GM06990 (cell line): Measurements from ENCODE around the gene FANCF.
A peak's percentile ranks its signal among the peaks of the same experiment; 100 is the strongest.

Experiments
- DNase-seq: peaks from one replicate; pipeline ENCODE4 v3.0.0-alpha.2; 2011; ENCODE audit not compliant: insufficient read length; ENCODE audit errors: extremely low read depth
- H3K27me3 ChIP-seq: replicated peaks from 2 replicates; pipeline ENCODE4 v1.6.0; 2011; ENCODE audit warnings: low read length; ENCODE audit not compliant: control insufficient read depth, insufficient read depth
- H3K36me3 ChIP-seq: 2 replicates; pipeline ENCODE4 v1.5.1; 2011; ENCODE audit warnings: low read length; ENCODE audit not compliant: control insufficient read depth, insufficient read depth
- H3K4me3 ChIP-seq: replicated peaks from 2 replicates; pipeline ENCODE4 v1.5.1; 2011; ENCODE audit warnings: low read depth, mild to moderate bottlenecking, control low read depth, low read length
- CTCF ChIP-seq: IDR thresholded peaks from 2 replicates; pipeline ENCODE4 v1.5.1; 2011; ENCODE audit warnings: low read length, control low read depth, mild to moderate bottlenecking, inconsistent platforms; ENCODE audit not compliant: insufficient read depth, poor library complexity, severe bottlenecking

FANCF gene

DNA sequence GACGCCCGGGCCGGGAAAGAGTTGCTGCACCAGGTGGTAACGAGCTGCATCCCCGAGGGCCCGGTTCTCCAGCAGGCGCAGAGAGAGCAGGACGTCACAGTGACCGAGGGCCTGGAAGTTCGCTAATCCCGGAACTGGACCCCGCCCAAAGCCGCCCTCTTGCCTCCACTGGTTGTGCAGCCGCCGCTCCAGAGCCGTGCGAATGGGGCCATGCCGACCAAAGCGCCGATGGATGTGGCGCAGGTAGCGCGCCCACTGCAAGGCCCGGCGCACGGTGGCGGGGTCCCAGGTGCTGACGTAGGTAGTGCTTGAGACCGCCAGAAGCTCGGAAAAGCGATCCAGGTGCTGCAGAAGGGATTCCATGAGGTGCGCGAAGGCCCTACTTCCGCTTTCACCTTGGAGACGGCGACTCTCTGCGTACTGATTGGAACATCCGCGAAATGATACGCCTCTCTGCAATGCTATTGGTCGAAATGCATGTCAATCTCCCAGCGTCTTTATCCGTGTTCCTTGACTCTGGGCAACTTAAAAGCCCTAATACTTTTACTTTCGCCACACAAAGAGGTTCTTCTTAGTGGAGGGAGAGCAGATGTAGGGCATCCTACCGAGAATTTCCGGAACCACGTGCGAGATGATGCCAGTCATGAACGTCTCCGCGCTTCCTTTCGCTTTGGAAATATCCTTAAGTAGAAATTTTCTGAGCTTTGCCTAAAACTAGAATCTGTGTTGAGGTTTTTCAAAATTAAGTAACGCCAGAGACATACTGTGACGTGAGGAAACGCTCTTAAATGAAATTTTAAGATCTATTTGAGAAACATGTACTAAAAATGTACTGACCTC, at the start of gene FANCF:
Gene FANCF, minus strand, starts transcription at position 376 of the 840 bp plus-strand sequence. Its CDS starts 13 bp downstream, at position 363.
- peak; percentile 92 for DNase-seq
- H3K27me3 ChIP-seq, result no peaks in the 10 kb centered on the region
- no peaks in the 10 kb centered on the region for H3K36me3 ChIP-seq
- TF ChIP-seq CTCF, result no peak
- H3K4me3 ChIP-seq, result peak within 1 kb of the TSS; percentile 79

DNA sequence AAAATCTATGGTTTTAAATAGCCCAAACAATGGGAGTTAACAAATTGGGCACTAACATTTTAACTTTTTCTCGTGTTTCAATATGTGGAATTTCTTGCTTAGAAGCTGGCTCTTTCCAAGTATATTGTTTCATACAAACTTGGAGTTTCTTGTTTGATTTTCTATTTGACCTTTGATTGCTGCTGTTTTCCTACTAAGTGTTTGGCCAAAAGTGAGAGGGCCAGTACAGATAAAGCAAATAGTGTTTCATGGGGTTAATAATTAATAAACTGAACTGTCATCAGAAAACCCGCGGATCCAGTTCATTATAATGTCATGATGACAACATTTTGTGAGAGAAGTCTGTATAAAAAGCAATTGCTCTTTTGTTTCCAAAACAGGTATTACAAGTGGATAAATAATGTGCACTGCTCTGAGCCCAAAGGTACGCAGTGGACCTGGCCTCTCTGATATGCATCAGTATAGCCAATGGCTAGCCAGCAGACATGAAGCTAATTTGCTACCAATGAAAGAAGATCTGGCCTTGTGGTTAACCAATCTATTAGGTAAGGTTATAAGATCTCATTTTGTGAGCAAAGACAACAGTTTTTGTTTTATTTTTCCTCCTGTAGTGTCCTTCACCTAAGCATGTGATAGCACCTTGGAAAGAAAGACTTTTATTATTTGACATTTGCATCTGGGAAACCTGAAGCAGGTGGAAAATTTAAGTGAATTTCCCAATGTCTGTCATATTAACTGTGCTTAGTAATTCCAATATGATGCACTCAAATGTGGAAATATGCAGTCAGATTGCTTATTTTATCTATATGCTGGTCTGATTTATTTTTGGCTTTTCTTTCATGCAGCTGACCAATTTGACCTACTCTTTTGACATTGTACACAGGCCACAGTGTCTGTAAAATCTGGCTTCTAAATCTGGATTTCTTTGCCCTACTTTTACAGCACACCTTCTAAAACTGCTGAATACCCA, 49.1 kb upstream of the FANCF start:
- no peak for DNase-seq
- no peaks in the 10 kb centered on the region for H3K36me3 ChIP-seq
- TF ChIP-seq CTCF, result no peak

GRCh38 chr11:22671751-22672150, 46.1 kb upstream of the FANCF start:
- Histone ChIP-seq H3K4me3 (no peak overlapping the region), H3K27me3 (no peaks in the 10 kb centered on the region), H3K36me3 (no peaks in the 10 kb centered on the region)
- no peak for DNase-seq
- TF ChIP-seq CTCF, result no peak

More for the DNA sequence above, 49.1 kb upstream of the FANCF start:
- Histone ChIP-seq H3K4me3 (no peak overlapping the region), H3K27me3 (no peaks in the 10 kb centered on the region)

- no peaks in the 10 kb centered on the region for H3K27me3 ChIP-seq
- H3K4me3 ChIP-seq, result no peak overlapping the region
- no peaks in the 10 kb centered on the region for H3K36me3 ChIP-seq
- peak; percentile 30 for TF ChIP-seq CTCF
- no peak for DNase-seq
Observed at GRCh38 chr11:22670830-22671229, 45.2 kb upstream of the FANCF start.

GRCh38 chr11:22669368-22669767, 43.7 kb upstream of the FANCF start:
- Histone ChIP-seq H3K27me3 (no peaks in the 10 kb centered on the region), H3K4me3 (no peak overlapping the region)
- no peak for TF ChIP-seq CTCF

More at GRCh38 chr11:22669368-22669767, 43.7 kb upstream of the FANCF start:
- DNase-seq, result no peak
- no peaks in the 10 kb centered on the region for H3K36me3 ChIP-seq
